B cell (primary cell): ENCODE measurements around the gene SUMO2.

ENCODE experiments used
- EZH2 ChIP-seq: IDR thresholded peaks from 2 replicates; pipeline ENCODE4 v1.6.1; 2012; ENCODE audit warnings: borderline replicate concordance, low read depth, mild to moderate bottlenecking, moderate library complexity, low read length; ENCODE audit not compliant: insufficient read depth, poor library complexity, severe bottlenecking
- TF ChIP-seq, protein P1 (sequence below): fragments of 200-600 bp; IDR thresholded peaks from one replicate; pipeline ENCODE4 v1.8.0; 2022; ENCODE audit warnings: antibody characterized with exemption, mild to moderate bottlenecking

DNA sequence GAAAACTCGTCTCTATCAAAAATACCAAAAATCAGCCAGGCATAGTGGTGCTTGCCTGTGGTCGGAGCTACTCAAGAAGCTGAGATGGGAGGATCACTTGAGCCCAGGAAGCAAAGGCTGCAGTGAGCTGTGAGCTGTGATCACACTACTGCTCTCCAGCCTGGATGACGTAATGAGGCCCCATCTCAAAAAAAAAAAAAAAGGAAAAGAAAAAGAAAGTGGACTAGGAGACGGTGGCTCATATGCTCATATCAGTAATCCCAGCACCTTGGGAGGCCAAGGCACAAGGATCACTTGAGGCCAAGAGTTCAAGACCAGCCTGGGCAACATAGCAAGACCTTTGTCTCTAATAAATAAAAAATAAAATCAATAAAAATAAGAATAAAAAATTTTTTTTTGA is 8.8 kb upstream of the SUMO2 start:
- TF ChIP-seq, protein P1, sequence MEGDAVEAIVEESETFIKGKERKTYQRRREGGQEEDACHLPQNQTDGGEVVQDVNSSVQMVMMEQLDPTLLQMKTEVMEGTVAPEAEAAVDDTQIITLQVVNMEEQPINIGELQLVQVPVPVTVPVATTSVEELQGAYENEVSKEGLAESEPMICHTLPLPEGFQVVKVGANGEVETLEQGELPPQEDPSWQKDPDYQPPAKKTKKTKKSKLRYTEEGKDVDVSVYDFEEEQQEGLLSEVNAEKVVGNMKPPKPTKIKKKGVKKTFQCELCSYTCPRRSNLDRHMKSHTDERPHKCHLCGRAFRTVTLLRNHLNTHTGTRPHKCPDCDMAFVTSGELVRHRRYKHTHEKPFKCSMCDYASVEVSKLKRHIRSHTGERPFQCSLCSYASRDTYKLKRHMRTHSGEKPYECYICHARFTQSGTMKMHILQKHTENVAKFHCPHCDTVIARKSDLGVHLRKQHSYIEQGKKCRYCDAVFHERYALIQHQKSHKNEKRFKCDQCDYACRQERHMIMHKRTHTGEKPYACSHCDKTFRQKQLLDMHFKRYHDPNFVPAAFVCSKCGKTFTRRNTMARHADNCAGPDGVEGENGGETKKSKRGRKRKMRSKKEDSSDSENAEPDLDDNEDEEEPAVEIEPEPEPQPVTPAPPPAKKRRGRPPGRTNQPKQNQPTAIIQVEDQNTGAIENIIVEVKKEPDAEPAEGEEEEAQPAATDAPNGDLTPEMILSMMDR: no peak
- TF ChIP-seq EZH2: no peak
